Measurements from ENCODE around the gene ZNF662. TPM values are rescaled to one million over a fixed set of nuclear protein-coding genes. Genes with fewer than 3 reads are reported as not detected.

ZNF662 gene
- total and polyA plus RNA-seq, 2 of the 13 experiments (the other 11 are each of a cell fraction or from before 2014, with no cell fraction given), result not detected

DNA sequence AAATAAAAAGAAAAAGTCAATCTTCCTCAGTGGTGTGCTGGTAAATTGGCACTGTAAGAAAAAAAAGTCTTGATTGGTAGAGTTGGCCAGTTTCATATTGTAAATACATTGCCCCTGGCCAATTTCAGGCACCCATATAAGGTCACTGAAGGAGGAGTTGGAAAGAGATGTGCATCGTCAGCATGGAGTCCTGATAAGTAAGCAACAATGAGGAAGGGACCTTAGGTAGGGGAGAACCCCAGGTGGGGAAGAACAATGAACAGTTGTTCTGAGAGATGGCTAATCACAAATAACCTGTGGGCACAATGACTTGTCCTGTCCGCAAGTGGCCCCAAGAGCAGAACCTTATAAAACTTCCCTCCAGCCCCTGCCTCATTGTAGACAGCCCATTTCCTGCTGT, 21.6 kb upstream of the ZNF662 start:
- H3K9me3 ChIP-seq (ENCODE audit: low read length), result no peaks in the 10 kb centered on the region
- no peak for ATAC-seq
- H3K4me1 ChIP-seq (ENCODE audit: insufficient read depth, low read length), result peaks cover 17% of the 10 kb centered on the region
- no peak for FAIRE-seq
- H3K4me2 ChIP-seq (ENCODE audit: low read depth, low read length), result no peak overlapping the region
- H3K27ac ChIP-seq (ENCODE audit: extremely low read length, insufficient read depth, low read length), result no peak overlapping the region
- DNase-seq (ENCODE audit: low spot score), result peak; percentile 35
- POLR2A ChIA-PET, result no interaction called here
- H3K27me3 ChIP-seq (ENCODE audit: control insufficient read depth in 1 of 2, insufficient read depth in 2 of 2, low read length in 2 of 2), result peaks cover 0 to 3% of the 10 kb centered on the region in 2 experiments; a peak in 2 of 5 replicates
- H4K20me1 ChIP-seq (ENCODE audit: insufficient read depth, low read length), result no peaks in the 10 kb centered on the region
- in situ Hi-C loops (cut with HindIII; ENCODE audit: extremely low pct_ligation_motif_present, low pct_unique_long_range_greater_than_20kb), result no loop called here
- H3K9ac ChIP-seq (ENCODE audit: insufficient read depth, low read depth, low read length), result no peak overlapping the region
- no peaks in the 10 kb centered on the region for H3K36me3 ChIP-seq (replicated peaks in 1 of 2; ENCODE audit: control insufficient read depth in 1 of 2, insufficient read depth in 2 of 2, low read length in 2 of 2)
- WGBS (ENCODE audit: low lambda C conversion rate), result 34% methylated on average over 2 of the region's 2 CpGs
- intact Hi-C loops (cut with micrococcal nuclease; ENCODE audit: unreplicated experiment), result no loop called here
- no peaks in the 10 kb centered on the region for H3K79me2 ChIP-seq (ENCODE audit: insufficient read depth, low read length)
- CTCF ChIA-PET (ENCODE audit: low intra/inter-chr PET ratio, low total read pairs), result no interaction called here
- no TSS peak for BruUV-seq (replicated peaks)
- 0 out of 2 replicates have a peak, but pooled peaks have one; percentile 14 for TF ChIP-seq MAFF (IDR thresholded peaks at IDR 0.05; ENCODE audit: low read depth, low read length)
- TF ChIP-seq, protein P1, sequence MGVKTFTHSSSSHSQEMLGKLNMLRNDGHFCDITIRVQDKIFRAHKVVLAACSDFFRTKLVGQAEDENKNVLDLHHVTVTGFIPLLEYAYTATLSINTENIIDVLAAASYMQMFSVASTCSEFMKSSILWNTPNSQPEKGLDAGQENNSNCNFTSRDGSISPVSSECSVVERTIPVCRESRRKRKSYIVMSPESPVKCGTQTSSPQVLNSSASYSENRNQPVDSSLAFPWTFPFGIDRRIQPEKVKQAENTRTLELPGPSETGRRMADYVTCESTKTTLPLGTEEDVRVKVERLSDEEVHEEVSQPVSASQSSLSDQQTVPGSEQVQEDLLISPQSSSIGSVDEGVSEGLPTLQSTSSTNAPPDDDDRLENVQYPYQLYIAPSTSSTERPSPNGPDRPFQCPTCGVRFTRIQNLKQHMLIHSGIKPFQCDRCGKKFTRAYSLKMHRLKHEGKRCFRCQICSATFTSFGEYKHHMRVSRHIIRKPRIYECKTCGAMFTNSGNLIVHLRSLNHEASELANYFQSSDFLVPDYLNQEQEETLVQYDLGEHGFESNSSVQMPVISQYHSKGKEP (CRISPR knock-in tag; IDR thresholded peaks at IDR 0.05), result no peak
- TF ChIP-seq ZNF577 (CRISPR knock-in tag; IDR thresholded peaks at IDR 0.05; ENCODE audit: borderline replicate concordance, low read depth), result no peak
- no peak for TF ChIP-seq ZNF557 (CRISPR knock-in tag; IDR thresholded peaks at IDR 0.05)
- TF ChIP-seq, protein P2, sequence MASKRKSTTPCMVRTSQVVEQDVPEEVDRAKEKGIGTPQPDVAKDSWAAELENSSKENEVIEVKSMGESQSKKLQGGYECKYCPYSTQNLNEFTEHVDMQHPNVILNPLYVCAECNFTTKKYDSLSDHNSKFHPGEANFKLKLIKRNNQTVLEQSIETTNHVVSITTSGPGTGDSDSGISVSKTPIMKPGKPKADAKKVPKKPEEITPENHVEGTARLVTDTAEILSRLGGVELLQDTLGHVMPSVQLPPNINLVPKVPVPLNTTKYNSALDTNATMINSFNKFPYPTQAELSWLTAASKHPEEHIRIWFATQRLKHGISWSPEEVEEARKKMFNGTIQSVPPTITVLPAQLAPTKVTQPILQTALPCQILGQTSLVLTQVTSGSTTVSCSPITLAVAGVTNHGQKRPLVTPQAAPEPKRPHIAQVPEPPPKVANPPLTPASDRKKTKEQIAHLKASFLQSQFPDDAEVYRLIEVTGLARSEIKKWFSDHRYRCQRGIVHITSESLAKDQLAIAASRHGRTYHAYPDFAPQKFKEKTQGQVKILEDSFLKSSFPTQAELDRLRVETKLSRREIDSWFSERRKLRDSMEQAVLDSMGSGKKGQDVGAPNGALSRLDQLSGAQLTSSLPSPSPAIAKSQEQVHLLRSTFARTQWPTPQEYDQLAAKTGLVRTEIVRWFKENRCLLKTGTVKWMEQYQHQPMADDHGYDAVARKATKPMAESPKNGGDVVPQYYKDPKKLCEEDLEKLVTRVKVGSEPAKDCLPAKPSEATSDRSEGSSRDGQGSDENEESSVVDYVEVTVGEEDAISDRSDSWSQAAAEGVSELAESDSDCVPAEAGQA (IDR thresholded peaks at IDR 0.05; ENCODE audit: low read depth), result no peak
- TF ChIP-seq, protein P2 (CRISPR knock-in tag; IDR thresholded peaks at IDR 0.05; ENCODE audit: borderline replicate concordance), result no peak
- TF ChIP-seq SOX13 (IDR thresholded peaks at IDR 0.05), result no peak
- TF ChIP-seq SOX13 (CRISPR knock-in tag; conservative IDR thresholded peaks at IDR 0.05 in 1 of 2, IDR thresholded peaks at IDR 0.05 in 1 of 2), result peak in 1 of 2 experiments; percentile 44; a peak in 1 of 4 replicates
- TF ChIP-seq MAFK (conservative IDR thresholded peaks at IDR 0.05 in 1 of 2, IDR thresholded peaks at IDR 0.05 in 1 of 2; ENCODE audit: low read length in 2 of 2), result peak in 1 of 2 experiments; percentile 36; a peak in 2 of 4 replicates
- TF ChIP-seq ASH2L (IDR thresholded peaks at IDR 0.05; ENCODE audit: insufficient read length, low read depth, low read length), result no peak
- no peak overlapping the region for H3K4me3 ChIP-seq (replicated peaks in 1 of 3; ENCODE audit: insufficient read depth in 1 of 3, low read depth in 2 of 3, low read length in 3 of 3)
- no peak overlapping the region for H2AFZ ChIP-seq (ENCODE audit: low read length)
